Stomach (tissue), 4 donors: ENCODE results near the gene EFL1.

ENCODE experiments used
- EP300 ChIP-seq: sonication (generic); formaldehyde crosslinking; IDR thresholded peaks from one replicate; pipeline ENCODE4 v1.6.1; 2017; ENCODE audit warnings: antibody characterized with exemption
- POLR2A ChIP-seq, 4 donors: fragments of 450-650 bp; IDR thresholded peaks; one replicate each; pipeline ENCODE4 v1.6.1; 2016; ENCODE audit warnings: antibody characterized with exemption in 4 of 4, control low read depth in 2 of 4, mild to moderate bottlenecking in 1 of 4, moderate library complexity in 1 of 4
- TF ChIP-seq, protein P1 (sequence below), 7 experiments: fragments of 450-650 bp in 4 of 7; fragments of 200-600 bp in 3 of 7; sonication (generic) in 3 of 7; IDR thresholded peaks; one replicate each; pipeline ENCODE4 v1.5.1; 2016 to 2019; ENCODE audit warnings: antibody characterized with exemption in 7 of 7, control low read depth in 2 of 7, mild to moderate bottlenecking in 1 of 7

DNA sequence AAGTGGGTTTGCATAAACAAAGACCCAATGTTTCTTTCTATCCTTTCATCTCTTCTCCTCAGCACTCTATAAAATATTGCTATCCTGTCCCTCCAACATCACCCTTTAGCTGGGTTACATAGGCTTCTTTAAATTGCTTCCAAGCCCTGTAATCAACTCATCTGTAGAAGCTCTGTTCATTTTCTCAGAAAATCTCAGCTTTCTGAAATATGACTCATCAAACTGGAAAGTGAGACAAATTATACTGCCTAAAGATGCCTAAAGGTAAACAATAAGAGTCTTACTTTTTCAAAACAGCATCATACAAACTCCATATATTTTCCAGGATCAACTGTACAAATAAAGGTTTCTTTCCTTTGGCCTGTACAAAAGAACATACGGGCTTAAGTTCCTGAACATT is 33.8 kb downstream of the EFL1 start:
- TF ChIP-seq, protein P1, sequence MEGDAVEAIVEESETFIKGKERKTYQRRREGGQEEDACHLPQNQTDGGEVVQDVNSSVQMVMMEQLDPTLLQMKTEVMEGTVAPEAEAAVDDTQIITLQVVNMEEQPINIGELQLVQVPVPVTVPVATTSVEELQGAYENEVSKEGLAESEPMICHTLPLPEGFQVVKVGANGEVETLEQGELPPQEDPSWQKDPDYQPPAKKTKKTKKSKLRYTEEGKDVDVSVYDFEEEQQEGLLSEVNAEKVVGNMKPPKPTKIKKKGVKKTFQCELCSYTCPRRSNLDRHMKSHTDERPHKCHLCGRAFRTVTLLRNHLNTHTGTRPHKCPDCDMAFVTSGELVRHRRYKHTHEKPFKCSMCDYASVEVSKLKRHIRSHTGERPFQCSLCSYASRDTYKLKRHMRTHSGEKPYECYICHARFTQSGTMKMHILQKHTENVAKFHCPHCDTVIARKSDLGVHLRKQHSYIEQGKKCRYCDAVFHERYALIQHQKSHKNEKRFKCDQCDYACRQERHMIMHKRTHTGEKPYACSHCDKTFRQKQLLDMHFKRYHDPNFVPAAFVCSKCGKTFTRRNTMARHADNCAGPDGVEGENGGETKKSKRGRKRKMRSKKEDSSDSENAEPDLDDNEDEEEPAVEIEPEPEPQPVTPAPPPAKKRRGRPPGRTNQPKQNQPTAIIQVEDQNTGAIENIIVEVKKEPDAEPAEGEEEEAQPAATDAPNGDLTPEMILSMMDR (IDR thresholded peaks at IDR 0.05), result no peak
- no peak for TF ChIP-seq POLR2A (IDR thresholded peaks at IDR 0.05)
- no peak for TF ChIP-seq EP300
